Fibroblast of skin of right biceps (primary cell): ENCODE data around the gene C20orf202.

Source experiments
- DNase-seq: peaks from one replicate; pipeline ENCODE4 v3.0.0-alpha.2; 2013

C20orf202 gene

DNA sequence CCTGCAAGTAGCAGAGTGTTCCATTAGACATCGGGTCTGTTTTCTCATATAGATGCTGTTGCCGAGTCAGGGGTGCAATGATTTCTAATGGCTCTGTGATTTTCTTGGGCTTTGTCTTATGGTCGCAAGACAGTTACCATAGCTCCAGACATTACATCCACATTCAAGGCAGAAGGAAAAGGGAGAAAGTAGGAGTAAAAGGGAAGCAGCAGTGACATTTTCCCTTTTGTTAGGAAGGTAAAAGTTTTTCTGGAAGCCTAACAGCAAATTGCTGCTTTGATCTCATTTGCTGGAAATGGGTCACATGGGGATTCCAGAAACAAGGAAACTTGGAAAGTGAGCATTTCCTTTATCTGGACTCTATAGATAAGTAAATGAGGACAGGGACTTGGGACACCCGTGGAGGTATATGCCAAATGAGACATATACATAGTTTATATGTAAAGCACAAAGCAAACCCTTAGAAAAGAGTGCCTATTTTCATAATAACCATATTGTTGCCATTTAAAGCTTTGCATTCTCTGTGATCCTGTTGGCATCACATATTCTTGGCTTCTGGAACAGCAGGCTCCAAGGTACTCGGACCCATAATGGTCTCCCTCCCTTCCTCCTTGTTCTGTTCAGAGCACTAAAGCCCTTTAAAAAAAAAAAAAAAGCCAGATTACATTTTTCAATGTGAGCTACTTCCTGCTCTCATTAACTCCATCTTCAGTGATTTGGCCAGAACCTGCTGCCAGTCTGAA lies at the start of gene C20orf202:
Gene C20orf202 (plus strand): TSS at position 693 of the 743 bp plus-strand sequence. CDS start 132 bp downstream, outside the sequence.
- no peak for DNase-seq

DNA sequence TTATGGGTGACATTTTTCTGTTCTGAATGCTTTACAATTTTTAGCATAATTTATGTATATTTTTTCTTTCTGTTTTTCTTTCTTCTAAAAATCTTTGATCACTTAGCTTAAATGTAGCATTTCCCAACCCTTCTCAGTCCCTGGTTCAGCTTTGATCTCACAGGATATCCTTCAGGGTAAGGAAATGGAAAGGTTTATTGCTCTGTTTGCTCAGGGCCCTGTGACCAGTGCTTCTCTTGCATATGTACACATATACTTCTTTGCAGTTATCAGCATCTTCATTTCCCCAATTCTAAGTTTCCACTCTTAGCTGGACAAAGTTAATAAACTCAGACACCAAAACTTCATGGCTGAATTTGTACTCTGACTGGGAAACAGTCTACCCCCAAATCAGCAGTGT lies 49.0 kb upstream of the C20orf202 start:
- DNase-seq = no peak

DNA sequence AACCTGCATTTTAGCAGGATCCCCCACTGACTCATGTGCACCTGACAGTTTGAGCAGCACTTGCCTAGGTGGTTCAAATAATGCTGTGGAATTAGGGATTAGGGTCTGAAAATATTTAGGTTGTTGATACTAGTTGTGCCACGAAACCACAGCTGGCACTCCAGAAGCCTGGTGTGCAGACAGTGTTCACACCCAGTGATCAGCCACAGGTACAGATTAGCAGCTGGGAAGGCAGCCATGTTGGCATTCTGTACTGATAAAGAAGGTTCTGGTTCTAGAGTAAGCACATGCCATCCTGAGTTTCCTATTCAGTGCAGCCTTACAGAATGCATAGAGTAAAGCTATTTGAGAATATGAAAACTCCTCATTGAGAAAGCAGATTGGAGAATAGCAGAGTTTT lies 48.6 kb upstream of the C20orf202 start:
- no peak for DNase-seq

DNA sequence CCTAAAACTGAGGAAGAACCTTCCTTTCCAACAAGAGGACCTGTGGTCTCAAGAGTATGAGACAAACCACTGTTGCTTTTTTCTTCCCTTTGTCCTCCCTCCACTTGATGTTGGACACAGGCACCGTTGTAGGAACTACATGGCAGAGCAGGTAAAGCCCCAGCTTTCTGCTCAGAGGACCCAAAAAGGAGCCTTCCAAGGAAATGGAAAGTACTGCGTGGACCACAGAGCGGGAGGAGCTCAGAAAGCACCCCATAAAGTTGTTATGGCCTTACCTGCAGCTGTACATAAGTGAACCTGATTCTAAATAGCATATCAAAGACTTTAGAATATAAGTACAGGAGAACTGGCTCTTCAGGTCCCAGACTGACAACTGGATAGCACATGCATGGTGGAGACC lies 47.9 kb upstream of the C20orf202 start:
- no peak for DNase-seq

DNA sequence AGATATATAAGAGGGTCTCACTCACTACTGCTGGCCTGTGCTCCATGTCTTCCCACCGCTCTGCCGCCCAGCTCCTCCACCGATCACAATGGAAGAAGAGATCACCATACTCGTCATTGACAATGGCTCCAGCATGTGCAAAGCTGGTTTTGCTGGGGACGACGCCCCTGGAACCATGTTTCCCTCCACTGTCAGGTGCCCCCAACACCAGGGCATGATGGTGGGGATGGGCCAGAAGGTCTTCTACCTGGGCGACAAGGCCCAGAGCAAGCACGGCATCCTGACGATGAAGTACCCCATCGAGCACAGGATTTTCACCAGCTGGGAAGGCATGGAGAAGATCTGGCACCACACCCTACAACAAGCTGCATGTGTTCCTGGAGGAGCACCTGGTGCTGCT lies 42.8 kb upstream of the C20orf202 start:
- no peak for DNase-seq

DNA sequence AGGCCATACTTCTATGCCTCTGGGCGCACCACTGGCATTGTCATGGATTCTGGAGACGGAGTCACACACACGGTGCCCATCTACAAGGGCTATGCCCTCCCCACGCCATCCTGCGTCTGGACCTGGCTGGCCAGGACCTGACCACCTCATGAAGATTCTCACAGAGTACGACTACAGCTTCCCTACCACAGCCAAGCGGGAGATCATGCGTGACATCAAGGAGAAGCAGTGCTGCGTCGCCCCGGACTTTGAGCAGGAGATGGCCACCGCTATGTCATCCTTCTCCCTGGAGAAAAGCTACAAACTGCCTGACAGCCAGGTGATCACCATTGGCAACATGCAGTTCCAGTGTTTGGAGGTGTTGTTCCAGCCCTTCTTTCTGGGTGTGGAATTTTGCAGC lies 42.3 kb upstream of the C20orf202 start:
- DNase-seq = no peak

DNA sequence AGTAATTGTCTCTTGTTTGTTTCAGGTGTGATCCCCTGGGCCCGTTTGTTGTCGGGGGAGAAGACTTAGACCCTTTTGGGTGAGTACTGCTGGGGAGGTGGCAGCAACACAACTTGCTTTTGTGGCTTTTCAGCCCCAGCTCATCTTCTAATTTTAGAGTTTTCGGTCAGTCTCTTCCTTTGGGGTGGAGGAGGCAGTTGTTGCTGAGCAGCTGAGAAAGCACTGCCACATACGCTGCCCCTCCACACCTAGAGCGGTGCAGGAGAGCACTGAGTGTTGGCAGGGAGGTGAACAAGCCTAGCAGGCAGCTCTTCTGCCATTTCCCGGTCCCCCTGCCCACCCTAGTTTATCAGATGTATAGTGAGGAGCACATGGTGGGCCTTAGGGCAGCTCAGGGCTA lies 40.1 kb upstream of the C20orf202 start:
- DNase-seq = no peak

DNA sequence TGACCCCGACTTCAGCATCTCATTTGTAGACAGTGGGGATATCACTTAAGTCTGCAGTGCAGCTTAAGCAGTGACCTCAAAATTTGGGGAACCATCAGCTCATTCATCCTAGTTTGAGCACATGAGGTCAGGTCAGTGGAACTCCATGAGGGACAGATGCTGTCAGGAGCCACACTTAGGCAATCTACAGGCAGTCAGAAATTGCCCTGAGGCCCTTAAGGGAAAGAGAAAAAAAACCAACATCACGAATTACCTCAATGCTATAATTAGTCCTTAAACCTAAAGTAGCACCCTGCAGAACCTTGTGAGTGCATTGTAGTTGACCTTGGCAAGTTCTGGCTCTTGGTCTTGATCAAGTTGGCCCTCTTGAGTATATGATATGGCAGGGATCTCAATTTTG lies 39.6 kb upstream of the C20orf202 start:
- no peak for DNase-seq

DNA sequence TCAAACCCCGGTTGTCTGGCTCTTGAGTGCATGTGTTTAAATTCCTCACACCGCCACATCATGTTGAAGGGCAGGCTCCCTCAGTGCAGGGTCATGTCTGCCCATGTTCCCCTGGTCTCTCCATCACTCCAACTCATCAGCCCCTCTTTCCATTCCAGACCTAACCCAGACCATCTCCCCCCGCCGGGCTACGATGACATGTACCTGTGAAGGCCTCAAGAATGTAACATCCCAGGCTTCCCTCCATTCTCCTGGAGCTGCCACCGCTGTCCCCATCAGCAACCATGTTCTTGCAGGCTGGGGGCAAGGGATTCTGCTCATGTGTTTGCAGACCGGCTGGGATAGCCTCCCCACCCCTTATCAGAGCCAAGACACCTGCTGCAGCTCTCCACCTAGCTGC lies 38.4 kb upstream of the C20orf202 start:
- DNase-seq = no peak

DNA sequence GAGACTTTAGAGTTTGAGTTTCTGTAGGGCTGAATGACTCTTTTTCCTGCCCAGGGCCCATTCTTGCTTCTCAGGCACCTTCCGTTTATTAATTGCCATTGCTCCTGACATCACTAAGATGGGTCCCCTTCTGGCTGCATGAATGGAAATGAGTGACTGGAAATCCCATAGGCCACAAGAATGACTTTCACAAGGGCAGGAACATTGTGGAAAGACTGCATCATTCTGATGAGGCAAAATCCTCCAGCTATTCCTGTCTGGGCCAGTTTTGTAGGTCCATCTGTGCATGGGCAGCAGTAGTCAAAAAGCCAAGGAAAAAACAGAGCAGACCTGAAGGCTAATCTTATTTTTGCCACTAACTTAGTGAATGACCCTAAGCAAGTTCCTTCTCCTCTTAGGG lies 37.7 kb upstream of the C20orf202 start:
- no peak for DNase-seq

DNA sequence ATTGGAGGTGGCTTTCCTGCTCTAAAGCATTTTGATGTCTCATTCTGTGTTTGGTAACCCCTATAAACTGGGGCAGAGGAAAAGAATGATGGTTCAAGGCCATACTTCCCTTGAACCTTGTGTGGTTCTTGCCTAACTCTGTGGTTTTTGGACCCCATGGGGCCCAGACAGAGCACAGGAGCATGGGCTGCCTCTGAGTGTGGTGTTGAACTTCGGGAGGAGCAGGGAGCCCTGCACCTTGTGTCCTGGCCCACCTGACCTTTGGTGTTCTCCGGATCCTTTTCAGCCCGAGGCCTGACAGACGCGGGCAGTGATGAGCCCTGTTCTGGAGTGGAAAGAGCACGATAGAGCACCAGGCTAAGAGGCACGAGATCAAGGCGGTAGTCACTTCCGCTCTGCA lies 37.3 kb upstream of the C20orf202 start:
- no peak for DNase-seq

DNA sequence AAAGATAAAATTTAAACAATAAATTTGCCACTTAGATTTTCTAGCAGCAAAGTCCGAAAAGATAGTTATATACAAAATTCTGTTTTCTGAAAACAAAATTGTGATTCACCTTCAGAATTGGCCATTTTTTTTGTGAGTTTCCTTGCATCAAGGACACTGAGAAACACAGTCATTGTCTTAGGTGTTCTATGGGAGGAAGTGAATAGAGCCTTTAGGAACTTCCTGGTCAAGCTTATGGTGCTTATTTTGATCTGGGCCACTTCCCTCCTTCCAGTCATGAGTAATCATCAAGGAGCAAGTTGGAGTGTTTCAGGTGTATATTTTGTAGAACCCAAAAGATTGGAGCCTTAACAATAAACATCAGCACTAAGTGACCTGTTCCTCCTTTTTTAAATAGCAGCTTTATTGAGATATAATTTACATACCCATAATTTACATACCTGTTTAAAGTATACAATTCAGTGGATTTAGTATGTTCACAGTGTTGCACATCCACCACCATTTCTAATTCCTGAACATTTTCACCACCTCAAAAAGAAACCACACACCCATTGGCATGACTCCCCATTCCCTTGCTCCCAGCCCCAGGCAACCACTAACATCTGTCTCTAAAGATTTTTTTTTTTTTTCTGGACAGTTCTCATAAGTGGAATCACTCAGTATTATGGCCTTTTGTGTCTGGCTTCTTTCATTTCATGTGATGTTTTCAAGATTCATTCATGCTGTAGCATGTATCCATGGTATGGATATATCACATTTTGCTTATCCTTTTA lies 36.1 kb upstream of the C20orf202 start:
- DNase-seq = no peak

DNA sequence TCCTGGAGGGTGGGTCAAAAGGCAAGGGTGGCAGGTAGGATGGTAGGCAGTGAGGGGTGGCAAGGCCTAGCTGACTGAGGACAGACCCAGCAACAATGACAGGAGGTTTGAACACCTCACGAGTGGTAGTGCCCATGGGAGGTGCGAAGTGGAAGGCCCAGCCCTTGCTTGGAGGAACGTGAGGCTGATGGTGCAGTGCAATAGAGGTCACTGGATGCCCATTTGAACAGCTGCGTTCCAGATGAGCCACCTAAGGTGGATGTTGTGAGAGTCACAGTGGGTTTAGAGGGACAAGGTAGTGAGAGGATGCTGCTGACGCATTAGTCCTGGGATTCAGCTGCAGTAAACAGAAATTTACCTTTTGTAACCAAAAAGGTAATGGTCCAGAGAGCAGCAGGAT lies 34.0 kb upstream of the C20orf202 start:
- DNase-seq = no peak

DNA sequence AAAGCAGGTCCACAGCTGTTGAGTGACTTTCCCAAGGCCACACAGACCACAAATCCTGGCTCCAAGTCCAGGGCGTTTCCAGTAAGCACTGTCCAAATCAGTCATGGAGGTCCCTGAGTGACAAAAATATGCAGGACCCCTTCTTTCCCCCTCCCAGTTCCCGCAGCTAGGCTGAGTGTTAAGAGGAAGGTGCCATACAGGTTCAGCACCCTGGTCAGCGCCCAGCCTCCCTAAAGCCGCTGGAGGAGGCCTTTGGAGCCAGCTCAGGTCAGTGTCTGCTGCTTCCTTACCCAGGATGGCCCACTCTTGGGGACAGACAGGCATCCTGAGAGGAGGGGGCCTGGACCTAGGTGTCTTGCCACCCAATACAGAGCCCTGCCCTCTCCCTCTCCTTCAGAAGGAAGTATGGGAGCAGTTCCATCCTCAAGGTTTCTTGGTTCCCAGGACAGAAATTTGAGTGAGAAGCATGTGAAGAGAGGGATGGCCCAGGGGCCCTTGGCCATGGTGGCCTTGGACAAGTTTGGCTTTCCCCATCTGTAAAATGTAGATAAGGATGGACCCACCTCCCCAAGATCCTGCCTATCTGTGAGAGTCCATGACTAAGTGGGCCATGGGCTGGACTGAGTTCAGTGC lies 31.7 kb upstream of the C20orf202 start:
- peak; percentile 36 for DNase-seq

DNA sequence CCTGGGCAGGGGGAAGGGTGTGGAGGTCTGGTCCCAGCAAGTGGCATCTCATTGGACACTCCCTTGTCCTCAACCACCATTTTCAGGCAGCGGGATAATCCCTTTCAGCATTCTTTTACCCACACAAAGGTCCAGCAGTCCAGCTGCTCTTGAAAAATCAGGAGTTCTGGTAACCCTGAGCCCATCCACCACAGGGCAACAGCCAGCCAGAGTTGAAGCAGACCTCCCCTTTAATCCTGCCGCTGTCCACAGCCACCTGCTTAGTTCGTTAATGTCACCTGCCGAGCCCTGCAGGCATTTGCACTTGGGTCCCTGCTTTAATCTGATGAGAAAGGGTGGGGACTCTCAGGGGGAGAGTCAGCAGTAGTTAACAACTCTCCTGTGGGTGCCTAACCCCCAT lies 29.6 kb upstream of the C20orf202 start:
- no peak for DNase-seq

DNA sequence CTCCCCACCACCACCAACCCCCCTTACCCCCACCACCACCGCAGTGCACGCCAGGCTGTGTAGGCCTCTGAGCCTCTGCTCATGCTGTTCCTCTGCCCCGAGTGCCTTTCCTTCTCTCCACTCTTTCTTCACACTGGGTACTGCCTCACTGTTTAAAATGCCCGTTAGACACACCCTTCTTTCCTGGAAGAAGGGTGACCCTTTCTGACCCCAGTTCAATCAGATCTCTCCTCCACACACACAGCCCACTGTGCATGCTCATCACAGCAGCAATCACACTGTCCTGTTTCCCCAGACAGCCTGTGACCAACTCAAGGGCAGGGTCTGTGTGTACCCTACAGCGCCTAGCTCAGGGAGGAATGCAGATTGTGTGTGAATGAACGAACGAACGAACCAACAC lies 28.5 kb upstream of the C20orf202 start:
- no peak for DNase-seq

DNA sequence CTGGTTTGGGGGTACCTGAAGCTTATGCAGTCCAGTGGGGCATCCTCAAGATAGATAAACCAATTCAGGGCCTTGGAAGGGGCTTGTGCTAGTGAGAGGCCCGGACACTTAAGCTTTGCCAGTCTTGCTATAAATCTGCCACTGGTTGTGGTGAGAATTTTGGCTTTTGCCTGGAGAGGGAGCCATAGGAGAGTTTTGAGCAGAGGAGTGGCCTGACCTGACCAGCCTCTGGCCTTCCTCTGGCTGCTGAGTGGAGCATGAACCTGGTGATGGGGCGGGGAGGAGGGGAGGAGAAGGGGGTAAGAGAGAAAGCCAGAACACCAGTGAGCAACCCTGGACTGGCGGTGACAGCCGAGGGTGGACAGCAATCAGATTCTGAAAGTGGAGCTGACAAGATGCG lies 25.6 kb upstream of the C20orf202 start:
- no peak for DNase-seq

DNA sequence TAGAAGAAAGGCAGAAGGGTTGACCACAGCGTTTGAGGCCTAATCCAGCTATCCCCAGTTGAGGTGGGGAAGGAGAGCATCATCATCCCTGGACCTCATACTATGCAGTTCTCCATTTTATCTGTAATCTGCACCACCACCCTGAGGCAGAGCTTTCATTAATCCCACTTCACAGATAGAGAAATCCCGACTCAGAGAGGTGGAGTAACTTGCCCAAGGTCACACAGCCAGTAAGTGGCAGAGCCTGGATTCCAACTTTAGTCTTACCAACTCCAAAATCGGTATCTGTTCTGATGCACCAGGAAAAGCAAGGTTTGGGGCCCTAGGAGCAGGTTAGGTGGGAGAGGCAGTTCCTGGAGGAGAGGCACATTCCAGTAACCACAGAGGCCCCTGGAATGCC lies 25.2 kb upstream of the C20orf202 start:
- no peak for DNase-seq

DNA sequence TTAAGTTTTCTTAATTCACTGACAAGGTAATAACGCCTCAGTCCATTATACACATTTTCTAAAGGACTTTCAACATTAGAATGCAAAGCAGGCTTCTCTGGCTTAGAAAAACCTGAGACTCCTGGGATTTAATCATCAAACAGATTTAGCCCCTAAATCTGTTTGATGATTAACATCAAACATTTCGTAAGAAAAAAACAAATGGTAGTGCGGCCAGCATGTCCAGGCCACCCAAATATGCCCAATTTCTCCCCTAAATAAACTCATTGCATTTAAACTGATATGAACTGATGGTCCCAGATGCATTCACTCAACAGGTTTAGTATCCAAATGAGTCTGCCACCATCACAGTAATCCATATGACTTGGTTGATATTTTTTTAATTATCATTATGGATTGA lies 24.6 kb upstream of the C20orf202 start:
- DNase-seq = no peak

DNA sequence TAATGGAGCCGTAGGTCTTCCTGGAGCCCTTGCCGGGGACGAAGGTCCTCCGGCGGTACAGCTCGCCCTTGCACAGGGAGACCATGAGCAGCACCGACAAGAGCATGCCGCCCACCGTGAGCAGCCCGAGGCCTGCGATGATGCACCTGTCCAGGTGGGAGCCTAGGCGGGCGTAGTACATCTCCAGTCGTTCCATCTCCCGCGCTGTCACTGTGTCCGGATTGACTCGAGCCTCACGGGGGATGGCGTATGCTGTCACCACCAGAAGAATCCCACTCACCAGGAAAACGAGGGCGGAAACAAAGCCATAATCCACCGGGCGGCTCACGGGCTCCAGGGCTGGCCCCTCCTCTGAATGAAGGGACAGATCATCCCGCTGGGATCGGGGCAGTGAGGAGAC lies 22.3 kb upstream of the C20orf202 start:
- DNase-seq = no peak

DNA sequence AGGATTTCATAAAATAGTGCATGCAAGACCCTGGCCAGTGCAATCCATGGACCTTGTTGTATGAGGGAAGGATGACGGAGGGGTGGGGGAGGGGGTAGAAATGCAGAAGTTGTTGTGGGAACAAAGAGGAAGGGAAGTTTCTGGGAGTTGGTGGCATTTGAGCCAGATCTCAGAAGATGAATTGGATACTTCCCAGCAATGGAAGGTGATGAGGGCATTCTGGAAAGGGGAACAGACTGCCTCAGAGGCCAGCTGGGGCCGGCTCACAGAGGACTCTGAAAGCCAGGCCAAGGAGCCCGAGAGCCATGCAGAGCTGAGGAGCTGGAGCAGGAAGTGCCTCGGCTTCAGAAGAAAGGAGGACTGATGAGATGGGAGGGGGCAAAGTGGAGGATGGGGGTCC lies 21.1 kb upstream of the C20orf202 start:
- no peak for DNase-seq

DNA sequence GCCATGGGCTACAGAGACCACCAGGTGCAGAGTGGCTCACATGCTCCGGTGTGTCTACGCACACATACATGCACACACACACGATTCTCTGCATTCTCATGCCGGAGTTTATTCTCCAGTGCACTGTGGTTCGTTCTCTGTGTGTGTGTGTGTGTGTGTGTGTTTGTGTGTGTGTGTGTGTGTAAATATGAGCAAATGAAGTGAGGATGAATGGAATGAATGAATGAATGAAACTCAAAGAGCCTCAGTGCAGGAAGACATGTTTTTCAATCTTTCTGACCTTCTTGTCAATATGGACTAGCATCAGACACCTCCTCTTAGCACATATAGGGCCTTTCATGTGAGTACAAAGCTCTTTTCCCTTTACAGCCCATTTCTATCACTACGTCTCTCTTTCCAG lies 20.1 kb upstream of the C20orf202 start:
- DNase-seq = no peak

DNA sequence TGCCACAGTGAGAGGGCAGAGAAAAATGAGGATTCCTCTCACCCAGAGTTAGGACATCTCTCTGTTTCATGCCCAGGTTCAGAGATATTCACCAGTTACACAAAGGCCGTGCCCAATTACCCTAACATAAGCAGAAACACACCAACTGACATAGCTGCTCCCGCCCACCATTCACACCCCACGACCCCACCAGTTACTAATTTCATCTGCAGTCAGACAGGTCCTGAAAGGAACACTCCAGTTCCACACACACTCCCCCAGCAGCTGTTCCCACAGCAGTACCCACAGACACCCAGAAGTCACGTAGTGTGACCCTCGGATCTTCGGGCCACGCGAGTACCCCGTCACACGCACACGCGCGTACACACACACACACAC lies 19.0 kb upstream of the C20orf202 start:
- DNase-seq = no peak

DNA sequence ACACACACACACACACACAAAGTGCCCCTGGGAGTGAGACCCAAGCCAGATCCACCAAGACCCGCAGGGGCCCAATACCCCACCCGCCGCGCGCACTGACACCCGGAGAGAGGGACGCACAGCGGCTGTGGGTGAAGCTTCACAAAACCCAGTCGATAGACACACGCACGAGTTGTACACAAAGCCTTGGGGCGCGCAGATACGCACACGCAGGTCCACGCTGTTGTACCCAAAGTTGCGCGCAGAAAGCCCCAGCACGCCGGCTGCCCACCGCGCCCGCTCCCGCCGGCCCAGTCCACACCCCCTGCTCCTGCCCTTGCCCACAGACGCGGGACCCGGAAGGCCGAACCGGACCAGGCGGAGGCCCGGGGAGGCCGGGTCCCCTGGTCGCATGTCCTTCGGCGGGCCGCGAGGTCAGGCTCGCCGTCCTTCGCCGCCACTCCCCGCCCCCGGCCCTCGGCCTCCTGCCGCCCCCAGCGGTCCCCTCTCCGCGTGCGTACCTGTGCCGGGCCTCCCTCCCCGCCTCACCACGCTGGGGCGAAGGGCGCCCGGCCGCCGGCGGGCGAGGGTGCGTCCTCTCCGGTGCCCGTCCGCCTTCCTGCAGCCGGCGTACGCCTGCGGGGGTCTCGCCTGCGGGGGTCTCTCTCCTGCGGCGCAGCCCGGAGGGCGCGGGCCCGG lies 18.5 kb upstream of the C20orf202 start, which contains the start of gene TMEM74B:
Gene TMEM74B (minus strand): TSS at position 344 of the 678 bp plus-strand sequence. CDS start 1,180 bp downstream, outside the sequence.
- no peak for DNase-seq
